GM21526 (cell line): Measurements from ENCODE around the gene TULP4.

Source experiments
- ATAC-seq: cut with Tn5 transposase; IDR thresholded peaks from one replicate; pipeline ENCODE4 v1.9.1; 2021; ENCODE audit warnings: moderate library complexity; ENCODE audit not compliant: unreplicated experiment, low FRiP score

TULP4 gene

DNA sequence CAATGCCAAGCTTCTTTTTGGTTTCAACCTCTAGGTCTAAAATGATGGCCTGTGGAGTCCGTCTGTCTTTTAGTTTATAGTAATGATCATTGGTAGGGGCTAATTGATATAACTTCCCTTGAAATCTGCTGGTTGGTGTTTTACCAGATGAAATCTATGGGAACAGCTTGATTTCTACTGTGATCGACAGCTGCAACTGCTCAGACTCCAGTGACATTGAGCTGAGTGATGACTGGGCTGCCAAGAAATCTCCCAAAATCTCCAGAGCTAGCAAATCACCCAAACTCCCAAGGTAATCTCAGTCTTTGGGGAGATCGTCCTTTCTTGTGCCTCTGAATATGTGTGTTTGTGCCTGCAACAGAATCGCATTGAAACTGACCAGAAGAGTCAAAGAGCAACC, 177.2 kb downstream of the TULP4 start:
- ATAC-seq: no peak

DNA sequence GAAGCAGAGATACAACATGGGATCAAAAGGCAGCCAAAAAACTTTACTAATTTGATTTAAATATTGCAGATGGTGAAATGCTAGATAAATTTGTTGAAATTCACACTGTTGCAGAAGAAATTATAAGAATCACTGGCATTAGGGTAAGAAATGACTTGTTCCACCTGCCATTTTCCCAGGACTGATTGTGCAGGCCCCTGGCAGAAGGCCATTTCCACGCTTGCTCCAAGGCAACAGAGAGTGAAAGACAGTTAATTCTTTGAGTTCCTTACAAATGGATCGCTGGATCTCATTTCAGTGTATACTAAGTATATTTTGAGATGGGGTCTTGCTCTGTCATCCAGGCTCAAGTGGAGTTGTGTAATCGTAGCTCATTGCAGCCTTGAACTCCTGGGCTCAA, 180.6 kb downstream of the TULP4 start:
- no peak for ATAC-seq

DNA sequence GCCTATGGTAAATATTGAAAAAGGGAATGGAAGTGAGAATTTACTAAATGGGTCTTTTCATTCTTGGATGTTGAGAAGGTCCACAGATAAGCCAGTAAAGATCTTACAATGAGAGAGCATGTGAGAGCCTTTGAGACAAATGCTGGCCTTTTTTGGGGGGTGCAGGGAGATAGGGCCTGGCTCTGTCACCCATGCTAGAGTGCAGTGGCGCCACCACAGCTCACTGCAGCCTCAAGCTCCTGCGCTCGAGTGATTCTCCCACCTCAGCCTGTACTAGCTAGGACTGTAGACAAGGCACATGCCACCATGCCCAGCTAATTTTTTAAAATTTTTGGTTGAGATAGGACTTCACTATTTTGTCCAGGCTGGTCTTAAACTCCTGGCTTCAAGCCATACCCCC, 184.4 kb downstream of the TULP4 start:
- ATAC-seq: no peak

DNA sequence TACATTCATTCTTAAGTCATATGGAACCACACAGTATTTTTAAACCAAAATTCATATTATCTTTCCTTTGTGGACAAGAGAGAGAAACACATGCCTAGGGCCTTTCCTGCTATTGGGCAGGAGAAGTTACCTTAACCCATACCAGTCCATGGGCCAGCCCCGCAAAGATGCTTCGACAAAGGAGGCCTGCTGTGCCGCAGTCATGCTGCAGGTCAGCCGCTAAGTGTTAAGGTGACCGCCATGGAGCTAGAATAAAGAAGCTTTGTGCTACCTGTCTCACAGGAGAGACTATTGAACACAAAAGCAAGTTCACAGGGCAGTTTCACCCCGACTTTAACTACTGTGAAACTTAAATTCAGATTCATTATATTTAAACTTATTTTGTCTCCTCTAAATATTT, 185.4 kb downstream of the TULP4 start:
- ATAC-seq: no peak

DNA sequence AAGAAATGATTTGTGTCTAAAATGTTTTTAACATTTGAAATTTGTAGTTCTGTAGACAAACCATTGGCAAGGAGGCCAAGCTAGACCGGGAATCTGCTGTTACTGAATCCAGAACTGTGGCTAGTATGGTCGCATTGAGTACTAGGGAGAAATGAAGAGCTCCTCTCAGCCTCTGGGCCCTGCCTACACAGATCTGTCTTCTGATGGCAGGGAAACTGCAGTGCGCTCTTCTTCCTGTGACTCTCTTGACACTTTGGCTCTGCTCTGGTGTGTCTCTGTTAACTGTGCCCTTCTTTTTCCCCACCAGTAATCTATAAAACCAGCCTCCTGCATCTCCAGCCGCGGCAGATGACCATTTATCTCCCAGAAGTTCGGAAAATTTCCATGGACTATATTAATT, 186.1 kb downstream of the TULP4 start:
- no peak for ATAC-seq

DNA sequence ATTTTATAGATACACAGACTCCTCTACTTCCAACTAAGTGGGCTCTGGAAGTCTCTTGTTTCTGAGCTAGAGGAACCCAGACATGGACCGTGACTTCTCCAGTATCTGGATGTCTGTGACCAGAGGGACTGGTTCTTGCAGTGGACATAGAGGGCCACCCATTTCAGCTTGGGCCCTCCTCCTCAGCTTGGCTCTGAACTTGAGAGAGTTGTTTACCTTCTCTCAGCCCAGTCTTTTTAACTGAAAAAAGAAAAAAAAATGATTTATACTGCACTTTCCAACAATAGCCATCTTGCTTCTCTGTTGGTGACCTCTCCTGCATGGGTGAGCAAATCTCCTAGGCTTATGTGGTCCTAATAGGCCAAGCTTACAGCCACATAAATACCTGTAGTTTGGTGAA, 187.3 kb downstream of the TULP4 start:
- ATAC-seq: no peak

DNA sequence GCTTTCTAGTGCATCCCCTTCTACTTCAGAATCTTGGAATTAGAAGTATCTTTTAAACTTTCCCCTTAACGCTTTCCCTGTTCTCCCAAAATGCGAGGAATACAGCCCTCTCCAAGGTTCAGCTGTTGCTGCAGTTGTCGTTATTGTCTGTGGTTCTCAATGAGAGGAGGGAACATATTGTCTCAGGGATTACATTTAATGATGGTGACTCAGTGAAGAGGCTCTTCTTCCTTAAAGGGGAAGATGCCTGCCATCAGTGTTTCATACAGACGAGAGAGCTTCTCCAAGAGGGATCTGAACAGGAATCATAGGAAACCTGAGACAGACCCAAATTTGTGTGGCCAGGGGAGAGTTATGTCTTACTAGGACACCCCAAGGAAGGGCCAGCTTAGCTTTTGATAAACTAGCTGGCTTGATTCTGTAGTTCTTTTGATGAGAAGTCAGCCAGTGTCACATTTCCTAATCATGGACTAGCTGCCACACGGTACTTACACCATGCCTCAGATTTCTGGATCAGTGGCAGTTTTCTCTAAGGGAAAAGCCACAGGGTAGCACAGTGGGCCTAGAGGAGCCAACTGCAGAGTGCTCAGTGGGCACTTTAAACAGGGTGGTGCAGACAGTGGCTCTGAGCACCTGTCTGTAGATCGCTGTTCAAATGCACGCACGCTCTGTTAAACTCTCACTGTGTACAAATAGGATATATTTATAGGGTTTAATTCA, 187.9 kb downstream of the TULP4 start:
- ATAC-seq: no peak

DNA sequence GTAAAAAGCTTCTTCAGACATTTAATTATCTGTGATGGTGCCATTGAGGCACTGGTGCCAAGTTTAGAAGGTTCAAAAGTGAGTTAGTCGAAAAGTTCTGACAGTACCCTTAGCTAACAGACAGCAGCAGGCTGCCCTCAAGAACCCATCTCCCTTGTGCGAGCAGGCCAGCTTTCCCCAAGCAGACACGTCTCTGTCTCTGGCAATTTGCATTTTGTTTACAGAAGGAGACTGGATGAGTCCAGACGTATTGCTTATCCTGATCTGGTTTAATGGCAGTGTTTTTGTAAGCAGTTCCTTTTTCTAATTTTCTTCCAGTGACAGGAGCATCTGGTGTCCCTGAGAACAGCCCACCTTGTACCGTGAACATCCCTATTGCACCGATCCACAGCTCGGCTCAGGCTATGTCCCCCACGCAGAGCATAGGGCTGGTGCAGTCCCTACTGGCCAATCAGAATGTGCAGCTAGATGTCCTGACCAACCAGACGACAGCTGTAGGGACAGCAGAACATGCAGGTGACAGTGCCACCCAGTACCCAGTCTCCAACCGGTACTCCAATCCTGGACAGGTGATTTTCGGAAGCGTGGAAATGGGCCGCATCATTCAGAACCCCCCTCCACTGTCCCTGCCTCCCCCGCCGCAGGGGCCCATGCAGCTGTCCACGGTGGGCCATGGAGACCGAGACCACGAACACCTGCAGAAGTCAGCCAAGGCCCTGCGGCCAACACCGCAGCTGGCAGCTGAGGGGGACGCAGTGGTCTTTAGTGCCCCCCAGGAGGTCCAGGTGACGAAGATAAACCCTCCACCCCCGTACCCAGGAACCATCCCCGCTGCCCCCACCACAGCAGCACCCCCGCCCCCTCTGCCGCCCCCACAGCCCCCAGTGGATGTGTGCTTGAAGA, 189.3 kb downstream of the TULP4 start:
- ATAC-seq: no peak

DNA sequence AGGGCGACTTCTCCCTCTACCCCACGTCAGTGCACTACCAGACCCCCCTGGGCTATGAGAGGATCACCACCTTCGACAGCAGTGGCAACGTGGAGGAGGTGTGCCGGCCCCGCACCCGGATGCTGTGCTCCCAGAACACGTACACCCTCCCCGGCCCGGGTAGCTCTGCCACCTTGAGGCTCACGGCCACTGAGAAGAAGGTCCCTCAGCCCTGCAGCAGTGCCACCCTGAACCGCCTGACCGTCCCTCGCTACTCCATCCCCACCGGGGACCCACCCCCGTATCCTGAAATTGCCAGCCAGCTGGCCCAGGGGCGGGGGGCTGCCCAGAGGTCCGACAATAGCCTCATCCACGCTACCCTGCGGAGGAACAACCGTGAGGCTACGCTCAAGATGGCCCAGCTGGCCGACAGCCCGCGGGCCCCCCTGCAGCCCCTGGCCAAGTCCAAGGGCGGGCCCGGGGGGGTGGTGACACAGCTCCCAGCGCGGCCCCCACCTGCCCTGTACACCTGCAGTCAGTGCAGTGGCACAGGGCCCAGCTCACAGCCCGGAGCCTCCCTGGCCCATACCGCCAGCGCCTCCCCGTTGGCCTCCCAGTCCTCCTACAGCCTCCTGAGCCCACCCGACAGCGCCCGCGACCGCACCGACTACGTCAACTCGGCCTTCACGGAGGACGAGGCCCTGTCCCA, 190.1 kb downstream of the TULP4 start:
- ATAC-seq: no peak

DNA sequence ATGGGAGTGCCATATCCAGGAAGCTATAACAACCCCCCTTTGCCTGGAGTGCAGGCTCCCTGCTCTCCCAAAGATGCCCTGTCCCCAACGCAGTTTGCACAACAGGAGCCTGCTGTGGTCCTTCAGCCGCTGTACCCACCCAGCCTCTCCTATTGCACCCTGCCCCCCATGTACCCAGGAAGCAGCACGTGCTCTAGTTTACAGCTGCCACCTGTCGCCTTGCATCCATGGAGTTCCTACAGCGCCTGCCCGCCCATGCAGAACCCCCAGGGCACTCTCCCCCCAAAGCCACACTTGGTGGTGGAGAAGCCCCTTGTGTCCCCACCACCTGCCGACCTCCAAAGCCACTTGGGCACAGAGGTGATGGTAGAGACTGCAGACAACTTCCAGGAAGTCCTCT, 191.0 kb downstream of the TULP4 start:
- ATAC-seq: no peak

DNA sequence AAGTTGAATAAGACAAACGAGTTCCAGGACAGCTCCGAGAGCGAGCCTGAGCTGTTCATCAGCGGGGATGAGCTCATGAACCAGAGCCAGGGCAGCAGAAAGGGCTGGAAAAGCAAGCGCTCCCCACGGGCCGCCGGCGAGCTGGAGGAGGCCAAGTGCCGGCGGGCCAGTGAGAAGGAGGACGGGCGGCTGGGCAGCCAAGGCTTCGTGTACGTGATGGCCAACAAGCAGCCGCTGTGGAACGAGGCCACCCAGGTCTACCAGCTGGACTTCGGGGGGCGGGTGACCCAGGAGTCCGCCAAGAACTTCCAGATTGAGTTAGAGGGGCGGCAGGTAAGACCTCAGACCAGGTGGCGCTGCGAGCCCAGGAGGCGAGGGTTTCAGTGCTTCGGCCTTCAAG, 191.6 kb downstream of the TULP4 start:
- ATAC-seq: no peak

DNA sequence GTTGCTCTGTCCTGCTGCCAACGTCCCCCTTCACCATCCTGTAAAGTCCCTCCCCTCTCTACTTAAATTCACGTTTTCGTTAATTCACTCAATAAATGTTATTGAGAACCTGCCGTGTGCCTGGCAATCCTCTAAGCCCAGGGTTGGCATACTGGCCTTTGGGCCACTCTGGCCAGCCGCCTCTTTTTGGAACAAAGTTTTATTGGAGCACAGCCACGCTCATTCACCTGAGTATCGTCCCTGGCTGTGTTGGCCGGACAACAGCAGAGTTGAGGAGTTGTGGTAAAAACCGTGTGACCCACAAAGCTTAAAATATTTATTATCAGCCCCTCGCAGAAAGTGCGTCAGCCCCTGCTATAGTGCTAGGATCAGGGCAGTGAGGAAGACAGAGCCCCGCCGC, 192.9 kb downstream of the TULP4 start:
- ATAC-seq: no peak

DNA sequence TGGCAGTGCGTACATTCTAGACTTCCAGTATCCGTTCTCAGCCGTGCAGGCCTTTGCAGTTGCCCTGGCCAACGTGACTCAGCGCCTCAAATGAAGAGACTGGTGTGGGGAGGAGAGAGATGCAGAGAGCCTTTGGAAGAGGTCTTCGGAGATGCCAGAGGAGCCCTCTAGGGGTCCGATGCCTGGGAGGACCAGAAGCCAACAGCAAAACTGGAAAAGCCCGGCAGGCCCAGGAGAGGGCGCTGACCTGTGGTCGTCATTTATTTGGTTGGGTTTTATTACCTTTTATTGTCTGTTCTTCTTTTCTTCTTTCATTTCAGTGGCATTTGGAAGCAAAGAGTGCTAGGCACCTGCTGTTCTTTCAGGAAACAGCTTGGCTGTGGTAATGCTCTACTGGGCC, 194.3 kb downstream of the TULP4 start:
- ATAC-seq: no peak

DNA sequence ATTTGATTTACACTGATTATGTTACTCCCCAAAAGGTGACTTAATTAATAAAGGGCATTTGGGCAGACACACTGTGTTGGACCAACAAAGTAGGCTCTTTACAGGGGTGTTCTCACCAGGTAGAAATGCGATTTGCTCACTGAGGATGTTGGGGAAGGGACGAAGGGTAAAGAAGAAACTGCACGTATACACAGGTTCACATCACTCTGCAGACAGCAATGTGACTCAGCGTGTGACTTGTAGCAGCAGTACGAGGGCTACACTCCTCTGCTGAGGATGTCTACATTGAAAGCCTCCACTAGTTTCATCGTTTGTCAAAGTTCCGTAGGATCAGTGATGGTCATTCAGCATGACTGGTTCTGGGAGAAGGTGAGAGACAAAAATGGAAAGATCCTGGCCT, 194.9 kb downstream of the TULP4 start:
- no peak for ATAC-seq

DNA sequence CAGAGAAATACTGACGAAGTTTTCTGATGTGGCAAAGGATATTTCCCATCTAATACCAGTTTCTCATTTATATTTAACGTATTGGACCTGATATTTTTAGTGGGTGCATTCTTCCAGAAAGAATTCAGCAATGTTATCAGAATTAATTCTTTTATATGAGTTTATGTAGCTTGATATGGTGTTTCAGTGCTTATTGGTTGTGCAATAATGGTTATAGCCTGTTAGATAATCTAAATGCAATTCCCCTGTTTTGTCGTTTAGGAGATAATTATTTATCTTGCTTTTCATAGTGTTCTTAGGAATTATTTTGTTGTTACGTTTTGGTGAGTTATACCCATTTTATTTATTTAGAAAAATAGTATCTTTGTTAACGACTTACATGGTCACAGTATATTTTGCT, 196.2 kb downstream of the TULP4 start:
- ATAC-seq: no peak

DNA sequence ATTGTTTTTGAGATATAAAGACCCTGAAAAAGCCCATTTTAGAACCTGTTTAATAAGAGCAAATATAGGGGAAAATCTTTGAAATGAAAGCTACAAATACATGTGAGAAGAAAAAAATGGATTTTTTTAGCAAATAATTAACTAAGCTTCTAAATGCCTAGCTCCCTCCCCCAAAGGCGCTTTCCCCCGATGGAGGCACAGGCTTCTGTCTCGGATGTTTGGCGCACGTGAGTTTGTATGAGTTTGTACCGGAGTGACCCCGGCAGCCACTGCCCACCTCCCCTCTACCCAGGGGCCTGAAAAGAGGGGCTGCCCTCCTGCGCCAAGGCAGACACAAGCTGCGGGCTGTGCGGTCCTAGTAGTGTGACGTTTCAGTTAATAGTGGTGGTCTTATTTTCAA, 197.2 kb downstream of the TULP4 start:
- ATAC-seq: no peak

DNA sequence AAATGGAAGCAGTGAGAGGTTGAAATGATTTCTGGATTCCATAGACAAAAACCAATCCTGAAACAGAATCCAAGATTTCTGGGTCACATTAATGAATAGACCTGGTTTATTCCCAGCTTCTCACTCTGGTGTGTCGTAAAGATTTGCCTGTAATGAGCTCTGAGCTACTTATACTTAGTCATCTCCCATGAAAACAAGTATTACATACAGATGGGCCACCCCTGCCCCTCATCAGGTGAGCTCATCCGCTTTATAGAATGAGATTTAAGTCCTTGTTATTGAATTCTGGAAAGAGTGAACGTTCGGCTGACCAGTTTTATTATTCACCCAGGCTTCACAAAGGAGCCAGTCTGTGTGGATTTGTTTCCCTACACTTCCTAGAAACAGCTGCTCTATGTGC, 200.5 kb downstream of the TULP4 start:
- ATAC-seq: no peak

DNA sequence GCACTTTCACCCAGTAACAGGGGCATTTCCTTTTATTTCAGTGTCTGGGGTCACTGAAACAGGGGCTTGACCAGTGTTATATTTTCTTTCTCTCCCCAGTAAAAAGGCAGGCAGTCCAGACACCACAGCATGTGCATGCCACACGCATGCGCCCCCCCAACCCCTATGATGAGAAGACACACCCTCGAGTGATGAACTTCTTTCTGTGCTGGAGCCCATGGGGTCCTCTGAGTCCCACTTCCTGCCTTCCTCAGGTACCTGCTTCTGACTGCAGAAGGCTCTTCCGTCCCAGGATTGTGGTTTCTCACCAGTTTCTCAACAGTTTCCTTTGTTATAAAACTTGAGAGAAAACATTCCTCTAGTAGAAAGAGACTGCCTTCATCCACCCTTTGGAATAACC, 201.9 kb downstream of the TULP4 start:
- no peak for ATAC-seq

DNA sequence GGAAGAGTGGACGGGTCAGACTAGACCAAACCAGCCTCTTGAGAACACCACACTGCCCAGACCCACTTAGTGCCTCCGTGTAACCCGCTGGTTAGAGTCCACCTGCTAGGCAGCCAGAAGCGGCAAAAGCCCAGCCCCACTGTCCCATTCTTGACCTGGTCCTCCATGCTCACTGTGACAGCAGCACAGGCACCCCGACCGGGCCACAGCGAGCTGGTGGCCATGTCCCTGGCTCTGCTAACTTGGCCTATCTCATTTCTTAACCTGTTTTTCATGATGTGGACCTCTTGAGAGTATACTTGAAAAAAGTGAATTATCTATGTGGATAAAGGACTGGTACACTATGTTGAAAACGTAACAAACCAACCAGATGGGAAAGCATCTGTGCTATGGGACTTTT, 202.7 kb downstream of the TULP4 start:
- no peak for ATAC-seq

DNA sequence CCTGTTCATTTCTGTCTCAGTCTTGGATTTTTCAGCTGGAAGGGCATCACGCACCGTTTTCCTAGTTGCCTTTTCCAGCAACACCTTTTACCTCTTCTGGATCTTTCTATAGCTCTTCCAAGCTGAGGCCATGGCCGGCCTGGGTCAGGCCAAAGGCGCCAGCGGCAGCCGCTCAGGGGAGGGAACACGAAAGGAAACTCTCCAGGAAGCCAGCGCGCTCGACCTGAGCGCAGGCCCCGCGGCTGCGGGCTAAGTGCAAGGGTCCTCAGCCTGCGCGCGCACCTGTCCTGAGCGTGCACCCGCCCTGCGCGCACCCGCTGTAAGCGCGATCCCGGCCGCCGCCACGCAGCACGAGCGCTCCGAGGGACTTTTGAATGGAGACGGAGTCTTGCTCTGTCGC, 203.8 kb downstream of the TULP4 start:
- ATAC-seq: no peak

DNA sequence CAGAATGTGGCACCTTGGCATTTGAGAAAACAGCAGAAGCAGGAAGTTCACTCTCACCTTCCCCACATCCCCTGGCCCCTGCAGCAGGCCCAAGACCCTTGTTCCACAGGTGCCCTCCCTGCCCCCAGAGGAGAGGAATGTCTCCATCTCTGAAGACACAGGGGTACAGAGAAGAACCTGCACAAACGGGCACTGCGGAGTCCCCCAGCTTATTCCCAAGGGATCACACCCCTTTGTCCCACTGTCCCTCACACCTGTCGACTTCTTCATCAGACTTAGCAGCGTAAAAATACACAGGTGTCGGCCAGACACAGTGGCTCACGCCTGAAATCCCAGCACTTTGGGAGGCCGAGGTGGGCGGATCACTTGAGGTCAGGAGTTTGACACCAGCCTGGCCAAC, 204.8 kb downstream of the TULP4 start:
- ATAC-seq: no peak

DNA sequence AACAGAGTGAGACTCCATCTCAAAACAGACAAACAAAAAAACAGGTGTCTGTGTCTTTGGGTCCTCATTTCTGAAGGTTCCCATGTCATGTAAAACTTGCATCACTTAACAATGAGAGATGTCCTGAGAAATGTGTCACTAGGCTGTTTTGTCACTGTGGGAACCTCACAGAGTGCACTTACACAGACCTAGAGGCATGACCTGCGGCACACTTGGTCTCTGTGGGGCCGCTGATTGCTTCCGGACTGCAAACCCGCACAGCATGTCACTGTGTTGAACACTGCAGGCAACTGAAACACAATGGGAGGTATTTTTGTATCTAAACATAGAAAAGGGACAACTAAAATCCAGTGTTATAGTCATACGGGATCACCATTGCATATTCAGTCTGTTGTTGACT, 205.3 kb downstream of the TULP4 start:
- ATAC-seq: peak; percentile 68
